NOMO-1 treated with DMSO at 0.1 percent for 48 hours (cell line): ENCODE results near the gene MIA3.

Source experiments
- DNase-seq: peaks from one replicate; lab custom pipeline; 2025; ENCODE audit not compliant: unreplicated experiment; lab: John Stamatoyannopoulos, UW

Gene MIA3

GRCh38 chr1:222716393-222716792, 98.5 kb downstream of the MIA3 start:
- DNase-seq = no peak
